CD4-positive, alpha-beta T cell (primary cell): Measurements from ENCODE around the gene DNAAF1. TPM values are rescaled to one million over a fixed set of nuclear protein-coding genes. Genes with fewer than 3 reads are reported as not detected.

Source experiments
- ATAC-seq: fragments of 200-7000 bp; cut with Tn5 transposase; one replicate; pipeline ENCODE4 v1.10.0; 2022; ENCODE audit warnings: mild to moderate bottlenecking; ENCODE audit not compliant: poor library complexity
- CTCF ChIA-PET: fragments of 350-600 bp; sonication (Branson Sonifier 250); formaldehyde crosslinking; loops from one replicate; lab custom pipeline; 2021; ENCODE audit warnings: antibody characterized with exemption, inconsistent platforms; lab: Charles Lee
- POLR2A ChIA-PET: fragments of 350-600 bp; sonication (Branson Sonifier 250); formaldehyde crosslinking; loops from one replicate; lab custom pipeline; 2021; ENCODE audit warnings: antibody characterized with exemption, inconsistent platforms; lab: Charles Lee
- DNase-seq, 14 experiments: peaks; one replicate each; pipeline ENCODE4 v3.0.0-alpha.2; 2013 to 2020; ENCODE audit warnings: mixed read lengths in 2 of 14
- H3K27ac ChIP-seq, 2 donors: one replicate each; pipeline versions ENCODE4 v1.5.1 to v1.7.0; 2013; ENCODE audit warnings: low read length in 2 of 2, low read depth in 1 of 2, mild to moderate bottlenecking in 1 of 2
- H3K27me3 ChIP-seq, 2 experiments: 1 replicate in 1 of 2; 2 replicates in 1 of 2; pipeline versions ENCODE4 v1.6.1 to v1.7.0; 2013; ENCODE audit warnings: low read length in 2 of 2, control low read depth in 1 of 2, mild to moderate bottlenecking in 1 of 2, moderate library complexity in 1 of 2; ENCODE audit not compliant: insufficient read depth in 2 of 2, control insufficient read depth in 1 of 2
- H3K36me3 ChIP-seq: one replicate; pipeline ENCODE4 v1.6.1; 2013; ENCODE audit warnings: low read length, control low read depth; ENCODE audit not compliant: insufficient read depth
- H3K4me1 ChIP-seq: one replicate; pipeline ENCODE4 v1.6.1; 2013; ENCODE audit warnings: low read length, control low read depth; ENCODE audit not compliant: insufficient read depth
- H3K4me3 ChIP-seq: one replicate; pipeline ENCODE4 v1.5.1; 2013; ENCODE audit warnings: mild to moderate bottlenecking, low read length, moderate library complexity
- H3K9me3 ChIP-seq, 2 experiments: 1 replicate in 1 of 2; 2 replicates in 1 of 2; pipeline versions ENCODE4 v1.6.1 to v1.7.0; 2013; ENCODE audit warnings: low read length in 2 of 2, mild to moderate bottlenecking in 2 of 2, control low read depth in 1 of 2, moderate library complexity in 1 of 2; ENCODE audit not compliant: control insufficient read depth in 1 of 2, insufficient read depth in 1 of 2
- H3K27ac Mint-ChIP-seq: one replicate; pipeline ENCODE4 v1.8.0; 2020; ENCODE audit warnings: mixed read lengths
- H3K27me3 Mint-ChIP-seq: one replicate; pipeline ENCODE4 v1.8.0; 2021; ENCODE audit warnings: mixed read lengths
- H3K36me3 Mint-ChIP-seq: one replicate; pipeline ENCODE4 v1.8.0; 2021; ENCODE audit warnings: low read depth, mixed read lengths
- H3K4me1 Mint-ChIP-seq: one replicate; pipeline ENCODE4 v1.8.0; 2021; ENCODE audit warnings: low read depth, mixed read lengths
- H3K4me3 Mint-ChIP-seq: one replicate; pipeline ENCODE4 v1.8.0; 2020; ENCODE audit warnings: mild to moderate bottlenecking, mixed read lengths
- H3K9me3 Mint-ChIP-seq: one replicate; pipeline ENCODE4 v1.8.0; 2020; ENCODE audit warnings: mixed read lengths
- CTCF ChIP-seq: fragments of 200-600 bp; IDR thresholded peaks from one replicate; pipeline ENCODE4 v1.8.0; 2022; ENCODE audit warnings: antibody characterized with exemption, mild to moderate bottlenecking
- intact Hi-C, 2 experiments: fragments of 100-400 bp; cut with DNase I in 1 of 2; cut with micrococcal nuclease in 1 of 2; formaldehyde crosslinking; loops; one replicate each; pipeline versions ENCODE4 v1.15.1 to v1.9.0; 2023 to 2025; cut with DNase I, micrococcal nuclease
- total RNA-seq, 174 experiments: library from RNA in 2 of 174; stranded (reverse) in 2 of 174; gene quantifications; one replicate each; pipeline ENCODE4 v1.2.3 and lab custom pipeline; 2021 to 2026

The DNAAF1 gene
- total RNA-seq, 2 experiments from 2014 or later = not detected

- no peak overlapping the region for H3K4me3 Mint-ChIP-seq
These were observed 46.2 kb upstream of the DNAAF1 start for GRCh38 chr16:84098939-84099338.

GRCh38 chr16:84103678-84104077 is 41.4 kb upstream of the DNAAF1 start:
- H3K4me1 ChIP-seq = peaks cover 28% of the 10 kb centered on the region
- H3K36me3 Mint-ChIP-seq = peaks cover 72% of the 10 kb centered on the region
- H3K27me3 ChIP-seq = no peaks in the 10 kb centered on the region
- no peaks in the 10 kb centered on the region for H3K9me3 ChIP-seq
- CTCF ChIA-PET = interaction anchor here (0.6 to 2.5 kb wide), 2 partner anchors 14 to 83 kb away, joined by 3 to 9 read pairs; partner anchors contain the start of gene TAF1C
- POLR2A ChIA-PET = no interaction called here
- H3K27ac ChIP-seq = no peak overlapping the region
- no peak for ATAC-seq
- peaks cover 58% of the 10 kb centered on the region for H3K4me1 Mint-ChIP-seq
- no peak overlapping the region for H3K27ac Mint-ChIP-seq
- no peak for TF ChIP-seq CTCF
- DNase-seq = no peak
- peaks cover 33% of the 10 kb centered on the region for H3K36me3 ChIP-seq
- H3K4me3 Mint-ChIP-seq = no peak overlapping the region
- H3K9me3 Mint-ChIP-seq = no peaks in the 10 kb centered on the region
- H3K27me3 Mint-ChIP-seq = no peaks in the 10 kb centered on the region
- intact Hi-C loops = no loop called here
- no peak overlapping the region for H3K4me3 ChIP-seq

More at GRCh38 chr16:84098939-84099338, 46.2 kb upstream of the DNAAF1 start:
- H3K36me3 Mint-ChIP-seq = peaks cover 90% of the 10 kb centered on the region
- no peak for ATAC-seq
- H3K27ac Mint-ChIP-seq = peak overlapping the region; percentile 59
- Histone ChIP-seq H3K4me3 (no peak overlapping the region), H3K27ac (no peak overlapping the region), H3K9me3 (no peaks in the 10 kb centered on the region), H3K36me3 (peaks cover 58% of the 10 kb centered on the region), H3K4me1 (peaks cover 2% of the 10 kb centered on the region), H3K27me3 (no peaks in the 10 kb centered on the region)
- no peaks in the 10 kb centered on the region for H3K27me3 Mint-ChIP-seq
- POLR2A ChIA-PET = no interaction called here
- peaks cover 27% of the 10 kb centered on the region for H3K4me1 Mint-ChIP-seq
- no peak for TF ChIP-seq CTCF
- intact Hi-C loops = no loop called here
- CTCF ChIA-PET = interaction anchor here (1.2 kb wide), 1 partner anchor 18 kb away, joined by 3 read pairs; no protein-coding TSS in a partner anchor
- no peak for DNase-seq
- H3K9me3 Mint-ChIP-seq = no peaks in the 10 kb centered on the region

- no peak overlapping the region for H3K4me3 Mint-ChIP-seq
- peaks cover 72% of the 10 kb centered on the region for H3K36me3 Mint-ChIP-seq
- H3K9me3 ChIP-seq = no peaks in the 10 kb centered on the region
- no peaks in the 10 kb centered on the region for H3K9me3 Mint-ChIP-seq
- H3K36me3 ChIP-seq = peaks cover 33% of the 10 kb centered on the region
- no peak overlapping the region for H3K4me3 ChIP-seq
- no peak for TF ChIP-seq CTCF
- ChIA-PET CTCF (interaction anchor here (0.6 to 2.5 kb wide), 3 partner anchors 12 to 83 kb away, joined by 3 to 9 read pairs (median 4); partner anchors contain the start of gene TAF1C), POLR2A (no interaction called here)
- no peak for ATAC-seq
- H3K4me1 Mint-ChIP-seq = peaks cover 58% of the 10 kb centered on the region
- DNase-seq = no peak
- H3K4me1 ChIP-seq = peaks cover 28% of the 10 kb centered on the region
- intact Hi-C loops = no loop called here
- H3K27me3 ChIP-seq = no peaks in the 10 kb centered on the region
- H3K27ac Mint-ChIP-seq = no peak overlapping the region
- H3K27ac ChIP-seq = no peak overlapping the region
- no peaks in the 10 kb centered on the region for H3K27me3 Mint-ChIP-seq
These were observed 40.9 kb upstream of the DNAAF1 start for GRCh38 chr16:84104231-84104630.
